ENCODE results near the gene SLC29A2.
"Not testable (repeated sequence)": the region's sequence is repeated elsewhere in the genome, so short reads cannot be mapped to it uniquely, and the experiment has no call there.

SLC29A2 gene

DNA sequence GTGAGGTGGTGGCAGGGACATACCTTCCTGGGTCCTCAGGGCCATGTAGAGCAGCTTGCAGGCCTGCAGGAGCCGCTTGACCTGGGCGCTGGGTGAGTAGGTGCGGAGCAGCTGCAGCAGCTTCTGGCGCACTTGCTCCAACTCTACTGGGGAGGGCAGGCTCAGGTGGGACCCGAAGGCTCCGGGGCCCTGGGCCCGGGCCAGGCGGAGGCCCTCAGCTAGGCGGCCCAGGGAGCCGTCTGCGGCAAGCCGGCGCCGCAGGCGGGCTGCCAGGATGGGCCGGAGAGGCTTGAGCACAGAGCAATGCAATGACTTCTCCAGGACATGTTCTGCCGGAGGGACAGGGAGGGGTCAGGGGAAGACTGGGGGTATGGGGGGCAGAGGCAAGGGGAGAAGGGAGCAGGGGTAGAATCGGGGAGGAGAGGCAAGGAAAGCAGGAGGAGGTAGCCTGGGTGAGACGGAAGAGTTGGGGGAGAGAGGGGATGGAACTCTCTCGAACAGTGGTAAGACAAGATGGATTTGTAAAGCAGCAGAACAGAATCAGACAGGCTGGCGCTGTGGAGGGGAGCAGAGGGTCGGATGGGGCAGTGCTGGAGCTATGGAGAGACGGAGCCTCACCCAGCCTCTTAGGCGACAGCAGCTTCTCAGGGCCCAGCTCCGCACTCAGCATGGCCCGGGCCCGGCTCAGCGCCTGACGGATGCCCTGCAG lies 37.5 kb downstream of the SLC29A2 start:
- DNase-seq, result no peak

- DNase-seq, result no peak
These were observed 38.2 kb downstream of the SLC29A2 start for GRCh38 chr11:66333220-66333877.

DNA sequence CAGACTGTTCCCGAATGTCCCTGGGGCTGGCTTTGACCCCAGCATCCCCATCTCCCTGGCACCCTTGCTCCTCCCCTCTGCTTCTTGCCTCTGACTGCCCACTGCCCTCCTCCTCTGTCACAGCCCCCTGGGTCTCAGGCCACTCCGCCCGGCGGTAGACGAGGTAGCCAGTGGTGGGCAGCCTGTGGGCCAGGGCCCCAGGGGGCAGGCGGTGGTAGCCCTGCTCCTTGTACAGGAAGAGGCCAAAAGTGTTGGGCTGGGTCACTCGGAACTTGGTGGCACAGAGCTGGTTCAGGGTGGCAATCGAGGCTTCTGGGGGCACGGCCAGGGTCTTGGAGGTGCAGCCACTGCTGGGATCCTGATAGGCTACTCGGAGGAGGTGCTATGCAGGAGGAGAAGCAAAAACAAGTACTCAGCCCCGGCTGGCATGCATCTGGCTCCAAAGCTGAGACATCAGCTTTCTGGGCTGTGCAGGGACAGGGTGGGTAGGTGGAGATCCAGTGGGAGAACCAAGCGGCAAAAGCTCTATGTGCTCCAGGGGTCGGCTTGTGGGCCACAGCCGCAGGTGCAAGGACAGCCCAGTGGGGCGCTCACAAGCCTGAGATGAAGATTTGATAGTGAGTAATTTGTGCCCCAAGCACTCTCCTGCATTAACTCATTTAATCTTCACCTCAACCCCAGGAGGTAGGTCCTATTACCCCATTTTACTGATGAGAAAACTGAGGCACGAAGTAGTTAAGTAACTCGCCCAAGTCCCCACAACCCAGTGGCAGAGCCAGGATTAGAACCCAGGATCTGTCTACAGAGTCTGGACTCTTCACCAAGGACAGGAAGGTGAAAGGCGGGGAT lies 39.0 kb downstream of the SLC29A2 start:
- no peak for DNase-seq

- no peak for DNase-seq
These were observed 39.8 kb downstream of the SLC29A2 start for GRCh38 chr11:66331542-66332370.

DNA sequence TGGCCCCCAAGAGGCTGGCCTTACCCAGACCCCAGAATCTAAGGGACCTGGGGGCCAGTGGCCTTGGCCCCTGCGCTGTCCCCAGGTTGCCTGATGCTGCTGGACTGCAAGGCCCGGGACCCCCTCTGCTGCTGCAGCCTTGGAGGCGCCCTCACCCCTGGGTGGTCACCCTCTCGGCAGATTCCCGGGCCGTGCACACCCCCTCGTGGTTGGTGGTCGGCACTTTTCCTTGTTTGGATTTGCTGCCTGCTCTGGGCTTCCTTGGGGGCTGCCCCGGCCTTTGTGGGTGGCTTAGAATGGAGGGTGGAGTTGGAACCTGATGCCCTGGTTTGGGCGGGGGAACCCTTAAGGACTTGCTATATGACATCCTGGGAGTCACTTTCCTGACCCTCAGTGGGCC lies 40.6 kb downstream of the SLC29A2 start:
- no peak for DNase-seq

DNA sequence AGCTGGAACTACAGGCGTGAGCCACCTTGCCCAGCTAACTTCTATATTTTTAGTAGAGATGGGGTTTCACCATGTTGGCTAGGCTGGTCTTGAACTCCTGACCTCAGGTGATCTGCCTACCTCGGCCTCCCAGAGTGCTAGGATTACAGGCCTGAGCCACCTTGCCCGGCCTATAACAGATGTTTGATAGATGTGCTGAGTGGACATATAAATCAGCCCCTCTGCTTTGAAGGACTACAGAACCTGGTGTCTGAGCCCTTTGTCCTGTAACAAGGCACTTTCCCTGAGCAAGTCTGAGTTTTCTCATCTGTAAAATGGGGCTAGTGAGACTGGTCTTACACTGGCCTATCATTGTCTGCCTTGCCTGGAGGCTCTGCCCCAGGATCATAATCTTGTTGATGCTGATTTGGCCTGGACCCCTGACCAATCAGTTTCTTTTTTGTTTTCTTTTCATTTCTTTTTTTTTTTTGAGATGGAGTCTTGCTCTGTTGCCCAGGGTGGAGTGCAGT lies 42.3 kb downstream of the SLC29A2 start:
- DNase-seq, result no peak

DNA sequence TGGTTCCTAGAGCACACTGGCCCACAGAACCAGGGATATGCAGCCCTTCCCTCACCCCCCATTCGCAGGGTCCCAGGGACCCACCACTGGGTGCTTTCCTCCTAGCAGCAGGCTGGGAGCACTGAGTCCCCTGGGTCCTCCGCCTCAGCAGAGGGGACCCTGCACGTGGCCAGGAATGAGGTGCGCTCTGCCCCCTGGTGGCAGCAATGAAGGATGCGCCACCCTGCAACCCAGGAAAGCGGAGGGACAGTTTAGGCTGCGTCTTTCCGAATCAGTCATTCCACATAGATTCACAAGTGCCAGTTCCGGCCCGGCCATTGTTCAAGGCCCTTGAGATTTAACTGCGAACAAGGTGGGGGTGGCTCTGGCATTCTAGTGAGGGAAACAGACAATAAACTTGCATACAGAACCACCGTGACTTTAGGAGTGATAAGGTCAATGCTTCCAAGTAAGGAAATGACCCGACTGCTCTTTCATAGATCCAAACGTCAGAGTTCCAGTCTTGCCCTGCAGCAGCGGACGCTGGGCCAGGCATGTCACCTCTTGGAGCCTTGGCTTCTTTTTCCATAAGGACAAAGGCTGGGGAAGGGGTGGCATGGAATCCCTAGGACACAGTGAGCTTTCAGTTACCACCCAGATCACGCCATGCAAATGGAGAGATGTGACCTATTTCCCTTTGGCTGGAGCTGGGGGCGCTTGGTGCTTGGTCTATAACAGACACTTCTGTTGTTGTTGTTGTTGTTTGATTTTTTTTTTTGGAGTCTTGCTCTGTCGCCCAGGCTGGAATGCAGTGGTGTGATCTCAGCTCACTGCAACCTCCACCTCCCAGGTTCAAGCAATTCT lies 43.0 kb downstream of the SLC29A2 start:
- DNase-seq, result peak; percentile 44

DNA sequence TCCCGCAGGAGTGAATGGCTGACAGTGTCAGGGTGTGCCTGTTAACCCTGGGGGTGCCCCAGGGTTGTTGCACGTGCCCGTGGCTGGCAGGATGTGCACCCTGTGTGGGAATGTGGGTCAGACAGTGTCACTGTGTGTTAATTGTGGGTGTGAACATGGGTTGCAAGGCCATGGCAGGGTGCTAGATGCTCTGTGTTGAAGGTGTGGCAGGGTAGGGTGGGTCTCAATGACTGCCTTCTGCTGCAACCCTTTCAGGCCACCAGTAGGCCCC lies 43.6 kb downstream of the SLC29A2 start:
- DNase-seq, result peak; percentile 48

DNA sequence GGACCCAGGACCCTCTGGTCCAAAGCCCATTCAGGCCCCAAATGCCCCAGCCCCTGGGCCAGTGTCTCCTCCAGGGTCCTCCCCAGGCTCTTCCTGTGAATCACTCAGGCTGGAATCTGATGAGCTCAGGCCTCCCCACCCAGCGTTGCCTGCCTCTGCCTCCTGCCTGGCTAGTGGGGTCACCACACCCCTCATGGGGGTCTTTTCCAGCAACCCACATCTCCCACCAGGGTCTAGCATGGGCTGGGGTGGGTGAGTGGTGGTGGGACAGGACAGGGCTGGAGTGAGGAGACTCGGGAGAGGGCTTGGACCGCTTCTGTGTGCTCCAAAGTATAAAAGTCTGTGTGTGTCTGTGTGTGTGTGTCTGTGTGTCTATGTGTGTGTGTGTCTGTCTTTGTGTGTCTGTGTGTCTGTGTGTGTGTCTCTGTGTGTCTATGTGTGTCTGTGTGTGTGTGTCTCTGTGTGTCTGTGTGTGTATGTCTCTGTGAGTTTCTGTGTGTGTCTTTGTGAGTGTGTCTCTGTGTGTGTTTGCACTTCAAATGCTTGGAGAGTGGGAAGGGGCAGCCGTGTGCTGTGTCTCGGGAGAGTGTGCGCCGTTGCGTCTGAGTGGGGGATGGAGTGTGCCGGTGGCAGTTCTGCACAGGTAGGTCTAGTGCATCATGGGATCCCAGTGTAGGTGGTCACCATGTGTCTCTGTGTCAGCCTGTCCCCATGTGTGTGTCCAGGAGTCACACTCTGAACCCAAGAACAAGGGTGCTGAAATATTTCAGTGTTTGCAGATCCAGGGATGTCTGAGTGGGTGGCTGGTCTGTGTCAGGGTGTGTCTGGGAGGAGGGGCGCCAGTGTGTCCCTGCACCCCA lies 44.2 kb downstream of the SLC29A2 start:
- no peak for DNase-seq

- no peak for DNase-seq
These were observed 45.1 kb downstream of the SLC29A2 start for GRCh38 chr11:66326261-66327111.

GRCh38 chr11:66325263-66325671 lies 46.3 kb downstream of the SLC29A2 start:
- no peak for DNase-seq

GRCh38 chr11:66324664-66325063 lies 46.9 kb downstream of the SLC29A2 start:
- no peak for DNase-seq

GRCh38 chr11:66323684-66324083 lies 47.9 kb downstream of the SLC29A2 start:
- DNase-seq, result no peak

- DNase-seq, result no peak
These were observed 48.7 kb downstream of the SLC29A2 start for GRCh38 chr11:66322732-66323427.

GRCh38 chr11:66321606-66322005 lies 50.0 kb downstream of the SLC29A2 start:
- DNase-seq, result no peak

GRCh38 chr11:66320748-66321147 lies 50.8 kb downstream of the SLC29A2 start:
- DNase-seq, result not testable (repeated sequence)

DNA sequence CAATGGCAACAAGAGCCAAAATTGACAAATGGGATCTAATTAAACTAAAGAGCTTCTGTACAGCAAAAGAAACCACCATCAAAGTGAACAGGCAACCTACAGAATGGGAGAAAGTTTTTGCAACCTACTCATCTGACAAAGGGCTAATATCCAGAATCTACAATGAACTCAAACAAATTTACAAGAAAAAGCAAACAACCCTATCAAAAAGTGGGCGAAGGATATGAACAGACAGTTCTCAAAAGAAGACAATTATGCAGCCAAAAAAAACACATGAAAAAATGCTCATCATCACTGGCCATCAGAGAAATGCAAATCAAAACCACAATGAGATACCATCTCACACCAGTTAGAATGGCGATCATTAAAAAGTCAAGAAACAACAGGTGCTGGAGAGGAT lies 51.3 kb downstream of the SLC29A2 start:
- not testable (repeated sequence) for DNase-seq

- no peak for DNase-seq
These were observed 53.0 kb downstream of the SLC29A2 start for GRCh38 chr11:66318600-66318970.

All from activated gamma-delta T cell (primary cell).